ENCODE measurements around the gene GATAD2A. TPM values are rescaled to one million over a fixed set of nuclear protein-coding genes. Genes with fewer than 3 reads are reported as not detected.
A peak's percentile ranks its signal among the peaks of the same experiment; 100 is the strongest.

GATAD2A gene
- total and polyA plus RNA-seq, 2 of the 8 experiments (the other 6 are each of a cell fraction or from before 2014, with no cell fraction given): 38.4 to 205 TPM

DNA sequence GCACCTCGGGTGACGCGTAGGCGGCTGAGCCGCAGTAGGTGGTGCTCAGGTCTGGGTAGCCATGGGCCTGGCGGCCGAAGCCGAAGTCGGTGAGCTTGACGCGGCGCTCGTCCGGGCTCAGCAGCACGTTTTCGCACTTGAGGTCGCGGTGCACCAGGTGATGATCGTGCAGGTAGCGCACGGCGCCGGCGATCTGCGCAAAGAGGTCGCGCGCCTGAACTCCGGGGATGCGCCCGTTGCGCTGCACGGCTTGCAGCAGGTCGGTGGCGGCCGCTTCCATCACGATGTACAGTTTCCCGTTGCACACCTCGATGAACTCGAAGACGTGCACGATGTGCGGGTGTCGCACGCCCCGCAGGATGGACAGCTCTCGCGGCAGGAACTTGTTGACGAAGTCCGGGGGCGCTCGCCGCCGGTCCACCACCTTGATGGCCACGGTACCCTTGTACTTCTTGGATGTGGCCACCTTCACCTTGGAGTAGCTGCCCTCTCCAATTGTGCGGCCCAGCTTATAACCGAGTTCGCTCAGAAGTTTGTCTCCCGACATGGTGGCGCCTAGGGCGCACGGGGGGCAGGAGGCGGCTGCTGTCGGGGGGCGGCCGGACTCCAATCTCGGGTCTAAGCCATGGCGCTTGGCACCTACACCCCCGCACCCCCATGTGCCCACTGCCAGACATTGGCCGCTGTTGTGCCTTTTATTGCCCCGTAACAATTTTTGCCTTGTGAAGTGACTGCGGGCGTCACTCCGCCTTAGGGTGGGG is 109.6 kb downstream of the GATAD2A start, which contains the start of gene TSSK6:
TSS of gene TSSK6 (minus strand) at position 668 of the 761 bp plus-strand sequence. CDS start at position 547, 121 bp downstream.
- H3K27ac ChIP-seq (ENCODE audit: low read depth, low read length): peak within 1 kb of the TSS; percentile 57; the same call in 1 of the 2 replicates
- ChIA-PET POLR2A (ENCODE audit: partially characterized antibody) (interaction anchor here (0.6 to 6.7 kb wide), 20 partner anchors 8 to 1078 kb away, joined by 3 to 34 read pairs (median 4); partner anchors contain the start of genes CILP2, GATAD2A and YJEFN3), CTCF (ENCODE audit: partially characterized antibody) (interaction anchor here (0.7 to 3.2 kb wide), 8 partner anchors 15 to 599 kb away, joined by 3 to 10 read pairs (median 5); no protein-coding TSS in a partner anchor)
- no peak within 1 kb of the TSS for H2BK20ac ChIP-seq (ENCODE audit: low read length)
- peak within 1 kb of the TSS; percentile 81 for H4K5ac ChIP-seq (ENCODE audit: insufficient read length, low read depth, low read length)
- 94% methylated on average over 59 of the region's 74 CpGs; no CpG with 5 or more reads in 1 of the 2 experiments for WGBS, 2 experiments (ENCODE audit: extremely low coverage in 1 of 2, insufficient coverage in 1 of 2, insufficient read length in 1 of 2, insufficient replicate concordance in 2 of 2, low coverage in 1 of 2, low lambda C conversion rate in 2 of 2, missing lambda C conversion rate in 1 of 2)
- peak within 1 kb of the TSS; percentile 75; the same call in 1 of the 2 replicates for H2BK12ac ChIP-seq (ENCODE audit: low read depth, low read length)
- H3K9ac ChIP-seq (replicated peaks in 1 of 4; ENCODE audit: extremely low read depth in 1 of 4, low read depth in 3 of 4, low read length in 3 of 4): peak within 1 kb of the TSS; percentile 66 to 82 (median 78)
- H4K20me1 ChIP-seq (replicated peaks in 1 of 2; ENCODE audit: control insufficient read depth in 1 of 2, insufficient read depth in 2 of 2, low read length in 2 of 2): peaks cover 0 to 3% of the 10 kb centered on the region in 2 experiments
- H3K79me1 ChIP-seq (ENCODE audit: low read depth, low read length): peaks cover 7% of the 10 kb centered on the region
- H3K56ac ChIP-seq (replicated peaks; ENCODE audit: insufficient read length, low read depth, low read length): peak within 1 kb of the TSS; percentile 73
- H3K23me2 ChIP-seq (ENCODE audit: low read depth, low read length): peaks cover 4% of the 10 kb centered on the region; the same call in 1 of the 2 replicates
- FAIRE-seq (no peak), DNase-seq (ENCODE audit: low read depth in 1 of 2, low spot score in 2 of 2) (no peak)
- 0 out of 2 replicates have a peak within 1 kb of the TSS, but pooled peaks have one; percentile 5 for H2AK5ac ChIP-seq (ENCODE audit: low read depth, low read length)
- no peak within 1 kb of the TSS for H2BK120ac ChIP-seq (replicated peaks; ENCODE audit: low read depth, low read length)
- H3K4me2 ChIP-seq (ENCODE audit: insufficient read depth in 1 of 2, low read depth in 2 of 2, low read length in 2 of 2): peak within 1 kb of the TSS; percentile 61 to 83
- peak within 1 kb of the TSS; percentile 78; the same call in 1 of the 2 replicates for H2AFZ ChIP-seq (ENCODE audit: low read length)
- H3K18ac ChIP-seq (ENCODE audit: extremely low read depth, low read length): peak within 1 kb of the TSS; percentile 93
- H3K4me3 ChIP-seq (ENCODE audit: extremely low read depth in 1 of 4, insufficient read depth in 2 of 4, low read depth in 3 of 4, low read length in 4 of 4): peak within 1 kb of the TSS; percentile 68 to 87 (median 85)
- peak within 1 kb of the TSS; percentile 27 for H3K14ac ChIP-seq (ENCODE audit: insufficient read length)
- H3K4me1 ChIP-seq (replicated peaks in 1 of 4; ENCODE audit: control insufficient read depth in 3 of 4, insufficient read depth in 4 of 4, low read length in 3 of 4): peaks cover 0 to 2% (median 0%) of the 10 kb centered on the region in 4 experiments; a peak in 1 of 7 replicates
- peaks cover 0 to 11% (median 8%) of the 10 kb centered on the region in 4 experiments; a peak in 6 of 8 replicates for H3K36me3 ChIP-seq (ENCODE audit: control insufficient read depth in 2 of 4, insufficient read depth in 4 of 4, low read length in 3 of 4)
- no peak within 1 kb of the TSS for H3K23ac ChIP-seq (ENCODE audit: insufficient read length)
- H3K9me3 ChIP-seq (ENCODE audit: insufficient read depth in 2 of 2, low read depth in 1 of 2, low read length in 1 of 2): no peaks in the 10 kb centered on the region
- H3K27me3 ChIP-seq (replicated peaks in 1 of 4; ENCODE audit: control insufficient read depth in 3 of 4, extremely low read depth in 1 of 4, insufficient read depth in 3 of 4, low read length in 3 of 4): no peaks in the 10 kb centered on the region; a peak in 1 of 7 replicates
- H2BK15ac ChIP-seq (ENCODE audit: low read length): 0 out of 2 replicates have a peak within 1 kb of the TSS, but pooled peaks have one; percentile 81
- peak within 1 kb of the TSS; percentile 98 for H4K8ac ChIP-seq (ENCODE audit: extremely low read depth, insufficient read depth, low read length)
- peaks cover 0 to 31% of the 10 kb centered on the region in 2 experiments; a peak in 2 of 4 replicates for H3K79me2 ChIP-seq (ENCODE audit: control insufficient read depth in 1 of 2, insufficient read depth in 2 of 2, low read length in 2 of 2)
- peak within 1 kb of the TSS; percentile 83 for H2BK5ac ChIP-seq (ENCODE audit: low read depth, low read length)
- peak within 1 kb of the TSS; percentile 75 for H3K4ac ChIP-seq (replicated peaks; ENCODE audit: insufficient read length, low read depth, low read length)
- peak within 1 kb of the TSS; percentile 73 for H4K91ac ChIP-seq (replicated peaks; ENCODE audit: insufficient read length, low read length)
- TF ChIP-seq GTF2F1 (IDR thresholded peaks at IDR 0.05; ENCODE audit: borderline replicate concordance, low read depth, low read length) (no peak), RXRA (IDR thresholded peaks at IDR 0.05; ENCODE audit: insufficient read depth, low read depth, low read length) (no peak), CEBPB (IDR thresholded peaks at IDR 0.05; ENCODE audit: low read depth, low read length) (no peak), TCF12 (IDR thresholded peaks at IDR 0.05; ENCODE audit: low read depth, low read length) (no peak), SUZ12 (IDR thresholded peaks at IDR 0.05; ENCODE audit: low read length) (no peak), TEAD4 (IDR thresholded peaks at IDR 0.05; ENCODE audit: low read depth, low read length) (no peak), SIRT6 (IDR thresholded peaks at IDR 0.05; ENCODE audit: low read length) (no peak), EP300 (IDR thresholded peaks at IDR 0.05; ENCODE audit: borderline replicate concordance in 1 of 2, low read depth in 2 of 2, low read length in 2 of 2) (no peak), EGR1 (IDR thresholded peaks at IDR 0.05; ENCODE audit: borderline replicate concordance, low read depth, low read length) (no peak), BRCA1 (IDR thresholded peaks at IDR 0.05; ENCODE audit: low read depth, low read length) (no peak)
- TF ChIP-seq, protein P1, sequence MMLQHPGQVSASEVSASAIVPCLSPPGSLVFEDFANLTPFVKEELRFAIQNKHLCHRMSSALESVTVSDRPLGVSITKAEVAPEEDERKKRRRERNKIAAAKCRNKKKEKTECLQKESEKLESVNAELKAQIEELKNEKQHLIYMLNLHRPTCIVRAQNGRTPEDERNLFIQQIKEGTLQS (IDR thresholded peaks at IDR 0.05; ENCODE audit: insufficient read depth, low read depth, low read length): no peak

All from H1 (cell line).